GM12864 (cell line): Measurements from ENCODE around the gene ZNF775.

ENCODE experiments used
- DNase-seq: peaks from one replicate; pipeline ENCODE4 v3.0.0-alpha.2; 2011; ENCODE audit warnings: low read depth
- H3K4me3 ChIP-seq: 2 replicates; pipeline ENCODE4 v1.5.1; 2011; ENCODE audit warnings: mild to moderate bottlenecking, low read depth, low read length, control low read depth
- CTCF ChIP-seq: IDR thresholded peaks from 2 replicates; pipeline ENCODE4 v1.5.1; 2011; ENCODE audit warnings: low read depth, mild to moderate bottlenecking, moderate library complexity, low read length, control low read depth, inconsistent platforms; ENCODE audit errors: missing control alignments

ZNF775 gene

GRCh38 chr7:150415161-150416153 is 36.3 kb downstream of the ZNF775 start:
- DNase-seq = no peak
- H3K4me3 ChIP-seq = no peak overlapping the region

GRCh38 chr7:150417239-150417638 is 38.1 kb downstream of the ZNF775 start:
- H3K4me3 ChIP-seq = no peak overlapping the region
- TF ChIP-seq CTCF = no peak
- DNase-seq = no peak

More at GRCh38 chr7:150415161-150416153, 36.3 kb downstream of the ZNF775 start:
- TF ChIP-seq CTCF = no peak

- peak; percentile 18 for TF ChIP-seq CTCF
- no peak overlapping the region for H3K4me3 ChIP-seq
- DNase-seq = no peak
Measured at GRCh38 chr7:150417863-150418262, 38.7 kb downstream of the ZNF775 start.

GRCh38 chr7:150420242-150420641 is 41.1 kb downstream of the ZNF775 start:
- DNase-seq = no peak

GRCh38 chr7:150420987-150421674 is 42.0 kb downstream of the ZNF775 start:
- no peak overlapping the region for H3K4me3 ChIP-seq
- peak; percentile 84 for TF ChIP-seq CTCF
- DNase-seq = no peak

More at GRCh38 chr7:150420242-150420641, 41.1 kb downstream of the ZNF775 start:
- H3K4me3 ChIP-seq = no peak overlapping the region
- TF ChIP-seq CTCF = no peak

DNA sequence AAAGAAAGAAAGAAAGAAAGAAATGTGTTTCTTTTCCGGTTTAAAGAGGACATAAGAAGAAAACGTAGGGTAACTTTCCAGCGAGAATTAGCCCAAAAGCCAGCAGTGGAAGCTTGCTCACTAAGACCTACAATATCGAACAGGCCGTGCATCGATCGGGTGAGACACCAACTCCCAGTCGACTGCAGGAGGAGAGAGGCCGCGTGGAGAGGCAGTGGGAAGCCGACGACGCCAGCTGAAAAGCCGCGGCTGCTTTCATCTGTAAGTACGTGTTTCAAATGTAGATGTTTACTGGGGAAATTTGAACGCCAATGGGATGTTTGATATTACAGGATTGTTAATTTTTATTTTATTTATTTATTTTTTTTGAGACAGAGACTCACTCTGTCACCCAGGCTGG is 42.7 kb downstream of the ZNF775 start:
- no peak for TF ChIP-seq CTCF
- no peak overlapping the region for H3K4me3 ChIP-seq
- DNase-seq = no peak
